Stomach (tissue), 9 donors: ENCODE data around the gene WASF1. TPM values are rescaled to one million over a fixed set of nuclear protein-coding genes. Genes with fewer than 3 reads are reported as not detected.
"Not testable (repeated sequence)": the region's sequence is repeated elsewhere in the genome, so short reads cannot be mapped to it uniquely, and the experiment has no call there.

Source experiments
- DNase-seq, 2 donors: peaks; one replicate each; pipeline versions ENCODE4 v3.0.0 to v3.0.0-alpha.2; 2013 to 2019
- H3K27ac ChIP-seq, 5 donors: fragments of 200-600 bp in 4 of 5; sonication (generic) in 4 of 5; one replicate each; pipeline ENCODE4 v1.5.1; 2013 to 2019; ENCODE audit warnings: mild to moderate bottlenecking in 1 of 5, moderate library complexity in 1 of 5
- H3K27me3 ChIP-seq, 3 donors: fragments of 200-600 bp; sonication (generic); one replicate each; pipeline ENCODE4 v1.5.1; 2017 to 2019; ENCODE audit warnings: mixed run types in 1 of 3
- H3K36me3 ChIP-seq, 4 donors: fragments of 200-600 bp; sonication (generic); 1 replicate in 3 of 4; 2 replicates in 1 of 4; pipeline ENCODE4 v1.5.1; 2016 to 2019
- H3K4me1 ChIP-seq, 4 donors: fragments of 200-600 bp; sonication (generic); one replicate each; pipeline ENCODE4 v1.5.1; 2016 to 2019
- H3K4me3 ChIP-seq, 4 donors: fragments of 200-600 bp; sonication (generic) in 3 of 4; one replicate each; pipeline ENCODE4 v1.5.1; 2016 to 2019; ENCODE audit warnings: mild to moderate bottlenecking in 1 of 4
- H3K9me3 ChIP-seq, 4 donors: fragments of 200-600 bp; sonication (generic); one replicate each; pipeline ENCODE4 v1.5.1; 2016 to 2019
- CTCF ChIP-seq, 7 experiments: fragments of 450-650 bp in 4 of 7; fragments of 200-600 bp in 3 of 7; sonication (generic) in 3 of 7; IDR thresholded peaks; one replicate each; pipeline ENCODE4 v1.5.1; 2016 to 2019; ENCODE audit warnings: antibody characterized with exemption in 7 of 7, control low read depth in 2 of 7, mild to moderate bottlenecking in 1 of 7
- EP300 ChIP-seq: sonication (generic); formaldehyde crosslinking; IDR thresholded peaks from one replicate; pipeline ENCODE4 v1.6.1; 2017; ENCODE audit warnings: antibody characterized with exemption
- POLR2A ChIP-seq, 4 donors: fragments of 450-650 bp; IDR thresholded peaks; one replicate each; pipeline ENCODE4 v1.6.1; 2016; ENCODE audit warnings: antibody characterized with exemption in 4 of 4, control low read depth in 2 of 4, mild to moderate bottlenecking in 1 of 4, moderate library complexity in 1 of 4
- POLR2AphosphoS5 ChIP-seq, 3 donors: sonication (generic); formaldehyde crosslinking; IDR thresholded peaks; one replicate each; pipeline ENCODE4 v1.6.1; 2016; ENCODE audit warnings: antibody characterized with exemption in 3 of 3
- WGBS, 5 donors: extraction: QIAGEN DNeasy Blood & Tissue Kit in 3 of 5; methylation state at CpG; one replicate each; pipeline versions ENCODE4 v1.1.5 to v1.1.7; 2013 to 2018; 5-methylcytosine and 5-hydroxymethylcytosine counted together
- intact Hi-C: fragments of 100-400 bp; cut with DNase I; formaldehyde crosslinking; loops from one replicate; pipeline ENCODE4 v1.15.1; 2023; ENCODE audit warnings: low total_unique reads
- polyA plus RNA-seq, 3 donors: library from polyadenylated mRNA; stranded (reverse); fragments of 200-250 nt; gene quantifications; one replicate each; pipeline ENCODE4 v1.2.3, GENCODE V29; 2013
- total RNA-seq, 5 donors: library from RNA; depleted of rRNA; stranded (reverse); fragments of >200 nt; gene quantifications; one replicate each; pipeline versions ENCODE4 v1.1.0 to v1.2.3, GENCODE V29; 2014 to 2016
- donor health status: healthy with polysubstance abuse.
- donor health status: Bipolar disorder and iron deficiency.
- donor health status: healthy.

The WASF1 gene
- total and polyA plus RNA-seq, 8 donors, result 0.58 to 17.0 (median 6.0) TPM

GRCh38 chr6:110125361-110125760 lies 54.1 kb downstream of the WASF1 start:
- intact Hi-C loops, result no loop called here
- Histone ChIP-seq H3K36me3 (no peaks in the 10 kb centered on the region), H3K27ac (no peak overlapping the region)

GRCh38 chr6:110121655-110122054 lies 57.8 kb downstream of the WASF1 start:
- intact Hi-C loops, H3K36me3 ChIP-seq, DNase-seq, H3K27ac ChIP-seq, H3K27me3 ChIP-seq, H3K4me1 ChIP-seq, H3K4me3 ChIP-seq, H3K9me3 ChIP-seq: not testable (repeated sequence)
- 91 to 98% (median 95%) methylated on average over 4 of the region's 4 CpGs for WGBS, 5 donors

More at GRCh38 chr6:110125361-110125760, 54.1 kb downstream of the WASF1 start:
- Histone ChIP-seq H3K4me3 (no peak overlapping the region), H3K27me3 (no peaks in the 10 kb centered on the region), H3K4me1 (no peaks in the 10 kb centered on the region), H3K9me3 (peaks cover 0 to 3% (median 0%) of the 10 kb centered on the region in 4 donors)
- DNase-seq, result no peak
- TF ChIP-seq EP300, result no peak
- TF ChIP-seq POLR2AphosphoS5 (IDR thresholded peaks at IDR 0.05), result no peak
- no peak for TF ChIP-seq CTCF (IDR thresholded peaks at IDR 0.05)
- TF ChIP-seq POLR2A (IDR thresholded peaks at IDR 0.05), result no peak

- no peaks in the 10 kb centered on the region for H3K27me3 ChIP-seq
- WGBS, 5 donors, result 42 to 56% (median 49%) methylated on average over 8 of the region's 8 CpGs
- no peak overlapping the region for H3K4me3 ChIP-seq
- peak in 1 of 2 donors; percentile 53 for DNase-seq
- H3K4me1 ChIP-seq, result peaks cover 0 to 4% (median 0%) of the 10 kb centered on the region in 4 donors
- H3K9me3 ChIP-seq, result peaks cover 0 to 3% (median 0%) of the 10 kb centered on the region in 4 donors
- H3K27ac ChIP-seq, result no peak overlapping the region
- intact Hi-C loops, result no loop called here
- TF ChIP-seq POLR2AphosphoS5 (IDR thresholded peaks at IDR 0.05) (no peak), CTCF (IDR thresholded peaks at IDR 0.05) (no peak), EP300 (no peak), POLR2A (IDR thresholded peaks at IDR 0.05) (no peak)
- no peaks in the 10 kb centered on the region for H3K36me3 ChIP-seq
Measured at GRCh38 chr6:110116258-110116657, 63.2 kb downstream of the WASF1 start.

GRCh38 chr6:110114004-110114403 lies 65.5 kb downstream of the WASF1 start:
- DNase-seq, result no peak
- Histone ChIP-seq H3K4me3 (no peak overlapping the region), H3K27ac (no peak overlapping the region), H3K9me3 (no peaks in the 10 kb centered on the region), H3K27me3 (no peaks in the 10 kb centered on the region), H3K4me1 (peaks cover 0 to 4% (median 0%) of the 10 kb centered on the region in 4 donors), H3K36me3 (no peaks in the 10 kb centered on the region)
- TF ChIP-seq POLR2AphosphoS5 (IDR thresholded peaks at IDR 0.05) (no peak), POLR2A (IDR thresholded peaks at IDR 0.05) (no peak), EP300 (no peak), CTCF (IDR thresholded peaks at IDR 0.05) (no peak)
- intact Hi-C loops, result no loop called here

- H3K4me3 ChIP-seq, result no peak overlapping the region
- TF ChIP-seq CTCF (IDR thresholded peaks at IDR 0.05) (no peak), EP300 (no peak), POLR2A (IDR thresholded peaks at IDR 0.05) (no peak), POLR2AphosphoS5 (IDR thresholded peaks at IDR 0.05) (no peak)
- intact Hi-C loops, result no loop called here
- no peak overlapping the region for H3K27ac ChIP-seq
- peaks cover 0 to 39% (median 9%) of the 10 kb centered on the region in 4 donors for H3K36me3 ChIP-seq
- H3K9me3 ChIP-seq, result no peaks in the 10 kb centered on the region
- no peak for DNase-seq
- H3K4me1 ChIP-seq, result no peaks in the 10 kb centered on the region
- H3K27me3 ChIP-seq, result no peaks in the 10 kb centered on the region
- WGBS, 5 donors, result 93 to 97% (median 95%) methylated on average over 4 of the region's 4 CpGs
Measured at GRCh38 chr6:110105296-110105695, 74.2 kb downstream of the WASF1 start.
